Myocyte (in vitro differentiated cells): ENCODE results near the gene ANGPTL7. TPM values are rescaled to one million over a fixed set of nuclear protein-coding genes. Genes with fewer than 3 reads are reported as not detected.
"Not testable (repeated sequence)": the region's sequence is repeated elsewhere in the genome, so short reads cannot be mapped to it uniquely, and the experiment has no call there.

Source experiments
- DNase-seq: peaks from one replicate; pipeline ENCODE4 v3.0.0-alpha.2; 2012; ENCODE audit warnings: low read depth
- total RNA-seq: library from RNA; depleted of rRNA; stranded (reverse); fragments of >200 nt; gene quantifications from 2 replicates; pipeline ENCODE4 v1.2.3, GENCODE V29; 2014

ANGPTL7 gene
- total RNA-seq, 1 donor from 2014 or later, result 2.8 TPM

DNA sequence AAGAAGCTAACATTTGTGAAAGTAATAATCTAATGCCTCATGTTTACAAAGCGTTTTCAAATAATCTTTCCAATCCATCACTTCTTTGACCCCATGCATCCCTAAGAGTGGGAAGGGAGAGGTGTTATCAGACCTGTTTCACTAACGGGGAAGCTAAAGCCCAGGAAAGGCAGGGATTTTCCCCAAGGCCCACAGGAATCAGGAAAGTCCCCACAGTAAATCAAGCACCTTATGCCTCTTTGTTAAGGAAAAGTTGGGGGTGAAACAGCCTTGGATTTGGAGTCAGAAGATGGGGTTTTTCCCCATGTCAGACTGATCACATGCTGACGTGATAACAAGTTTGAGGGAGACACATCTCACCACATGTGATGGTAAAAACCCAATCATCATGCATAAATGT, 20.0 kb upstream of the ANGPTL7 start:
- no peak for DNase-seq

DNA sequence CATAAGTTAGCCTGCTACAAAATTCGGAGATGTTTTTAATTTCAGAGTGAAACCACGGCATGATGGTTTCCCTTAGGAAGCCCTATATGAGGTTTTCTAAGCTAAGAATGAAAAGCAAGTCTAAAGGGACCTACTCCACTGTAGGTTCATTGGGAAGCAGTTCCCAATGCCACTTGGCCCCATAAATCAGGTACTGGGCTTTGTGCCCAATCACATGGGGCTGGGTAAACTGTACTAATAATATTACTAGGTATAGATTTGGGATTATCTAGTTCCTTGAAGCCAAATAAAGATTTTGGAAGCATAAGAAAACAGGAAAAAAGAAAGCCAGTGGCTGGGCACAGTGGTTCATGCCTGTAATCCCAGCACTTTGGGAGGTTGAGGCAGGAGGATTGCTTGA, 19.1 kb upstream of the ANGPTL7 start:
- no peak for DNase-seq

- no peak for DNase-seq
These were observed 14.8 kb upstream of the ANGPTL7 start for GRCh38 chr1:11174261-11174942.

DNA sequence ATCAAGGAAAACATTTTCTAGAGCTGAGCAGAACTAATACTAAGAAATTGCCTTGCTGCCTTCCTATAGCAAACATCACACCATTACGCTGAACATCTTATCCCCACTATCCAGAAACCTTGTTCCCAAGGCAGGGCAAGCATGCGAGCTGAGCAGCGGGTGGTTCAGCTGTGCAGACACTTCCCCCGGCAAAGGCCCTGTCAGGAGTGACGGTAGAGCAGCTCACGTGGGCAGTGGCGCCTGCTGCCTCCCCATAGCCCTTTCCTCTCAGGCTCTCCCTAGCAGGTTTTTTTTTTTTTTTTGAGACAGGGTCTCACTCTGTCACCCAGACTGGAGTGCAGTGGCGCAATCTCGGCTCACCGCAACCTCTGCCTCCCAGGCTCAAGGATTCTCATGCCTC, 13.7 kb upstream of the ANGPTL7 start:
- no peak for DNase-seq

- DNase-seq, result peak; percentile 98
These were observed 13.0 kb upstream of the ANGPTL7 start for GRCh38 chr1:11176081-11176706.

DNA sequence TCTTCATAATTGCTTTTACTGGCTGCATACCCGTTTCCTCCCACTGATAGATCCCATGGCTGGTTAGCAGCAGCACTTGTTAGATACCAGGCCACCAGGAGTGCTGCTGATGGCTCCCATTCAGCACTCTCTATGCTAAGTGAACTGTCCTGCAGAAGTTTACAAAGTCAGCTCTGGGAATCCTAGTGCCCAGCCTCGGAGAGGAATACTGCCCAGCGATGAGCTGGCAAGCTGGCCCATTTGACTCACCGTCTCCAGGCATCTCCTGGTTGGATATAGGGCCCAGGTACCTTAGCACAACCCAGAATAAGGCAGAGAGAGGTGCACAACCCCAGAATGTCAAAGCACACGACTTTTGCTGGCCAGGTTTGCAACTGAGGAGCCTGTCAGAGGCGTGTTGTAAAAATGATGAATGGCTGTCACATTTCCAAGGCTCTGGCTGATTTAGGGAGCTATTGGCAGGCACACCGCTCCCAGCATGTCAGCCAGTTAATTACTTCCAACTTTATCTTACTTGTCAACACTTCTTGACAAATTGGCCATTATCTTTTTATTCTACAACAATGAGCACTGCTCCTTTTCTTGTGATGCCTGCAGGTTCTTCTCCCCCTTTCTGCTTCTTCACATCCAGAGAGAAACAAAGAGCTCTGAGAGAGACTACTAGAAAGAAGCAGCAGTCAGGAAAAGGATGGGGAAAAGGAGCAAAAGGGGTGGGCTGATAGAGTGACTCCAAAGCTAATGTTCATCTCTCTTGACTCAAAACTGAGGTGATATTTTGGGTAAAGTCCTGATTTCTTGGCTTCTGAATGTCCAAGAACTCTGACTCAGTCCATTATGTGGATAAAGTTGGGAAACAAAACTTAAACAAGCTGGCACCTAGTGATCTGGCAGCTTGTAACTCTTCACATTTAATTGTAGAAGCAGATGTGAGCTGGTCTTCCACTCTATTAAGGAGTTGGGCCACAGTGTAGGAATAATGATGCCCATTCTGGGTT, 10.8 kb upstream of the ANGPTL7 start:
- no peak for DNase-seq

- no peak for DNase-seq
These were observed 10.0 kb upstream of the ANGPTL7 start for GRCh38 chr1:11179125-11179524.

DNA sequence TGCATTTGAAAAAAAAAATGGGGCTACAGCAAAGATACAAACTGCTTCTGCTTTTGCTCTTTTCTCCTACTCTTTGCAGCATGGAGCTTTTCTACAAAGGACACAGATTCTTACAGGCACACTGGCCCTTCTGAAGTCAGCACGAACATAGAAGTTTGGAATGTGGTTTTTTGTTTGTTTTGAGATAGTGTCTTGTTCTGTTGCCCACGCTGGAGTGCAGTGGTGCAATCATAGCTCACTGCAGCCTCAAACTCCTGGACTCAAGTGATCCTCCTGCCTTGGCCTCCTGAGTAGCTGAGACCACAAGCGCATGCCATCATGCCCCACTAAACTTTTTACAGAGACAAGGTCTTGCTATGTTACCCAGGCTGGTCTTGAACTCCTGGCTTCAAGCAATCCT, 9.4 kb upstream of the ANGPTL7 start:
- not testable (repeated sequence) for DNase-seq

DNA sequence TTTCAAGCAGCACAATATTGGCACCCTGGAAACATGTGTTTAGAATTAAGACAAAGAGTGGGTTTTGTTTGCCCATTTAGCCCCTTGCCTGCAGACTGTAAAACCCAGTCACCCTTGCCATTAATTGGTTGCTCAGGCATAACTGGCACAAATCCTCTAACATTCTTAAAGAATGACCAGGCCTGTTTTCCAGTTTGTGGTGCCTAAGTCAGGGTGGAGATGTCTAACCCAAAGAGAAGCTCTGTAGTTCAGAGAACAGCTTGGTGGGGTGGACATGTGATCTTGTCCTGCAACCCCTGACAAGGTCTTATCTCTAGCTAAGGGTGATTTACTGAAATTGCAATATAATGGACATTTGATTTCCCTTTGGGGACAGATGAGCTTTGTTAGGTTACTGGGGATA, 8.8 kb upstream of the ANGPTL7 start:
- peak; percentile 51 for DNase-seq

GRCh38 chr1:11182884-11183283, 6.3 kb upstream of the ANGPTL7 start:
- no peak for DNase-seq

GRCh38 chr1:11184973-11185372, 4.2 kb upstream of the ANGPTL7 start:
- DNase-seq, result no peak

GRCh38 chr1:11187000-11187399, 2.2 kb upstream of the ANGPTL7 start:
- DNase-seq, result no peak

DNA sequence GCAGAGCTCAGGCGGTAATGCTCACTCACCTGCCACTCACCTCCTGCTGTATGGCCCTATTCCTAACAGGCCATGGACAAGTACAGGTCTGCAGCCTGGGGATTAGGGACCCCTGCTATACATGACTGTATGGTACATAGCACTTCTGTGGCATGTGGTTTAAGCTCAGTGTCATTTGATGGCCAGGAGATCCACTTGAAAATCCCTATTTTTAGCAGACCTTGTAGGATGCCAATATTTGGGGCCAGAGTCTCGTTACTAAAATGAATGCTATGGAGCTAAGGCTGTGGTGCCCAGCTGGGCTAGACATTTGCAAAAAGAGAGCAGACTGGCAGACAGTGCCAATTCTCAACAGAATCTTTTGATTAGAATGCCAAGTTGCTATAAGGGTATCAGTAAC, 1.7 kb upstream of the ANGPTL7 start:
- no peak for DNase-seq

GRCh38 chr1:11187931-11188330, 1.2 kb upstream of the ANGPTL7 start:
- no peak for DNase-seq

DNA sequence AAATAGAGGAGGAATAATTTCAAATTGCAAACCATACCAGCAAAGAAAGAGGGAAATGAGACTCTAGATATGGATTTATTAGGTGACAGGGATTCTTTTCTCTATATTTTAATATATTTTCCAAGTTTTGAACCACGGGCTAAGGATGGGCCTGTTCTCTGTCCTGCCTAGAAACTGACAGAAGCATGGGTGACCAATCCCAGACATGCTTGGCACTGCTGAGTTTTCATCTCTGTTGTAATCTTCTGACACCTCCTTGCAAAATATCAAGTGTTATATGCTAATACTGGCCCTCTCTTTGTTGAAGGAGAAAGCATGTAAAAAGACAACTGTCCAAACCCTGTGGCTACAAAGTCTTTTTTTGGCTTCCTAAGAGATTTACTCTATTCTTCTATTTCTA, 774 bp upstream of the ANGPTL7 start:
- peak; percentile 43 for DNase-seq

DNA sequence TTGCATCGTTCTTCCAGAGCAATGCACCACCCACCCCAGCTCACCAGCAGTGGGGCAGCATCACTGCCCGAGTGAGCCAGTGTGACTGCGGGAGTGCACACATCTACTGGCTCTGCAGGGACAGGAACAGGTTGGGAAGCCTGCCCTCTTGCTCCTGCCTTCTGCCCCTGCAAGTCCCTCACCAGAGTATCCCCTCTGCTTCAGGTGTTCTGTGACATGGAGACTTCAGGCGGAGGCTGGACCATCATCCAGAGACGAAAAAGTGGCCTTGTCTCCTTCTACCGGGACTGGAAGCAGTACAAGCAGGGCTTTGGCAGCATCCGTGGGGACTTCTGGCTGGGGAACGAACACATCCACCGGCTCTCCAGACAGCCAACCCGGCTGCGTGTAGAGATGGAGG, 4.2 kb downstream of the ANGPTL7 start:
- DNase-seq, result no peak

DNA sequence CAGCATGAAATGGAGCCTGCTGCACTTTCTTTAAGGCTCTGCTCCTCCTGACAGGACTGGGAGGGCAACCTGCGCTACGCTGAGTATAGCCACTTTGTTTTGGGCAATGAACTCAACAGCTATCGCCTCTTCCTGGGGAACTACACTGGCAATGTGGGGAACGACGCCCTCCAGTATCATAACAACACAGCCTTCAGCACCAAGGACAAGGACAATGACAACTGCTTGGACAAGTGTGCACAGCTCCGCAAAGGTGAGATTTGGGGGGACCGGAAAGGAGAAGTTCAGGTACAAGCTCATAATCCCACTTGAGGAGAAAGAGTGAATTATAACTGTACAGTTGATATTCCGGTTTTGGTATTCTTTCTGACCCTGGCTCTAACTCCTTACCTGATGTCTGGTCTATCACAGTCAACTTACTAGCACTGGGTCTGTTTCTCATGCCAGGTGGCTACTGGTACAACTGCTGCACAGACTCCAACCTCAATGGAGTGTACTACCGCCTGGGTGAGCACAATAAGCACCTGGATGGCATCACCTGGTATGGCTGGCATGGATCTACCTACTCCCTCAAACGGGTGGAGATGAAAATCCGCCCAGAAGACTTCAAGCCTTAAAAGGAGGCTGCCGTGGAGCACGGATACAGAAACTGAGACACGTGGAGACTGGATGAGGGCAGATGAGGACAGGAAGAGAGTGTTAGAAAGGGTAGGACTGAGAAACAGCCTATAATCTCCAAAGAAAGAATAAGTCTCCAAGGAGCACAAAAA, 5.4 kb downstream of the ANGPTL7 start:
- DNase-seq, result peak; percentile 42

GRCh38 chr1:11196945-11197344, 7.8 kb downstream of the ANGPTL7 start:
- DNase-seq, result no peak

GRCh38 chr1:11197359-11197758, 8.2 kb downstream of the ANGPTL7 start:
- no peak for DNase-seq

DNA sequence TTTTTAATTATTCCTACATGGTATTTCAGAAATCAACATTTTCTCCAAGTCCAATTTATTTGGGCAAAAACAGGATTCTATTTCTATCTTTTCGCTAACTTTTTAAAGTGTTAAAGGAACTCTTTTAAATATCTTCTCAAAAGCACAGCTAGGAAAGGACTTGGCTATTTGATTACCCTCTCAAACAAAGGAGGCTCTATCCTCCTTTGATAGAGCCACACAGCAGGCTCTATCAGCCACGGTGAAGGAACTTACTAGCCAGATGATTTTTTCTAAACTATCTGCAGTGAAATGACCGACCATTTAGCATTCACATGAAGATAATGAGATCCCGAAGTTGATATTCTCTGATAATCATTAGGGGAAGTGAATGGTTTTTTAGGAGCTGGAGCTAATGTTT, 9.1 kb downstream of the ANGPTL7 start:
- no peak for DNase-seq
